Ishikawa (cell line): ENCODE measurements around the gene B9D2.

Source experiments
- EGR1 ChIP-seq: IDR thresholded peaks from 2 replicates; pipeline ENCODE4 v1.6.1; 2012
- EP300 ChIP-seq: IDR thresholded peaks from 2 replicates; pipeline ENCODE4 v1.6.1; 2012; ENCODE audit warnings: borderline replicate concordance
- MAX ChIP-seq: IDR thresholded peaks from 2 replicates; pipeline ENCODE4 v1.6.1; 2012
- NFIC ChIP-seq: IDR thresholded peaks from 2 replicates; pipeline ENCODE4 v1.6.1; 2012
- RAD21 ChIP-seq: IDR thresholded peaks from 2 replicates; pipeline ENCODE4 v1.6.1; 2012; ENCODE audit warnings: low read depth
- REST ChIP-seq: IDR thresholded peaks from 2 replicates; pipeline ENCODE4 v1.6.1; 2012; ENCODE audit warnings: low read depth, mild to moderate bottlenecking
- TAF1 ChIP-seq: IDR thresholded peaks from 2 replicates; pipeline ENCODE4 v1.6.1; 2012; ENCODE audit warnings: low read depth, mild to moderate bottlenecking
- TEAD4 ChIP-seq: IDR thresholded peaks from 2 replicates; pipeline ENCODE4 v1.6.1; 2012
- YY1 ChIP-seq: IDR thresholded peaks from 2 replicates; pipeline ENCODE4 v1.6.1; 2012; ENCODE audit warnings: low read depth

- TF ChIP-seq REST, result no peak
- no peak for TF ChIP-seq RAD21
- no peak for TF ChIP-seq MAX
- TF ChIP-seq TAF1, result no peak
- TF ChIP-seq TEAD4, result no peak
- no peak for TF ChIP-seq YY1
- TF ChIP-seq EP300, result no peak
- no peak for TF ChIP-seq EGR1
- TF ChIP-seq NFIC, result no peak
Observed at GRCh38 chr19:41322451-41322850, 41.5 kb downstream of the B9D2 start.
